ENCODE data around the gene ITGA11.

DNA sequence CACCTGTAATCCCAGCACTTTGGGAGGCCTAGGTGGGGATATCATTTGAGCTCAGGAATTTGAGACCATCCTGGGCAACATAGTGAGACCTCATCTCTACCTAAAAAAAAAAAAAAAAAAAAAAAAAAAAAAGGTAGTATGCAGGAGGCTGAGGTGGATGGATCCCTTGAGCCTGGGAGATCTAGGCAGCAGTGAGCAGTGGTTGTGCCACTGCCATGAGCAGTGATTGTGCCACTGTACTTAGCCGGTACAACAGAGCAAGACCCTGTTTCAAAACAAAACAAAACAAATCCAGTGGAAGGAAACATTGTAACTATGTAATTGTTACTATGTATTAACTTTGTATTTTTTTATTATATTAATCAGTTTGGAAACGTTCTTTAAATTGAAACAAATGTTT lies 148.6 kb downstream of the ITGA11 start:
- TF ChIP-seq, protein P1, sequence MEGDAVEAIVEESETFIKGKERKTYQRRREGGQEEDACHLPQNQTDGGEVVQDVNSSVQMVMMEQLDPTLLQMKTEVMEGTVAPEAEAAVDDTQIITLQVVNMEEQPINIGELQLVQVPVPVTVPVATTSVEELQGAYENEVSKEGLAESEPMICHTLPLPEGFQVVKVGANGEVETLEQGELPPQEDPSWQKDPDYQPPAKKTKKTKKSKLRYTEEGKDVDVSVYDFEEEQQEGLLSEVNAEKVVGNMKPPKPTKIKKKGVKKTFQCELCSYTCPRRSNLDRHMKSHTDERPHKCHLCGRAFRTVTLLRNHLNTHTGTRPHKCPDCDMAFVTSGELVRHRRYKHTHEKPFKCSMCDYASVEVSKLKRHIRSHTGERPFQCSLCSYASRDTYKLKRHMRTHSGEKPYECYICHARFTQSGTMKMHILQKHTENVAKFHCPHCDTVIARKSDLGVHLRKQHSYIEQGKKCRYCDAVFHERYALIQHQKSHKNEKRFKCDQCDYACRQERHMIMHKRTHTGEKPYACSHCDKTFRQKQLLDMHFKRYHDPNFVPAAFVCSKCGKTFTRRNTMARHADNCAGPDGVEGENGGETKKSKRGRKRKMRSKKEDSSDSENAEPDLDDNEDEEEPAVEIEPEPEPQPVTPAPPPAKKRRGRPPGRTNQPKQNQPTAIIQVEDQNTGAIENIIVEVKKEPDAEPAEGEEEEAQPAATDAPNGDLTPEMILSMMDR (IDR thresholded peaks at IDR 0.05; ENCODE audit: insufficient read depth, low read length), result no peak
- TF ChIP-seq GABPA (IDR thresholded peaks at IDR 0.05; ENCODE audit: low read depth), result no peak
- no peak for TF ChIP-seq POLR2AphosphoS5 (IDR thresholded peaks at IDR 0.05; ENCODE audit: low read depth)

Data from HL-60 (cell line).